Measurements from ENCODE around the gene SPSB4.

The SPSB4 gene

GRCh38 chr3:141167681-141168080 is 116.5 kb downstream of the SPSB4 start:
- no peak for DNase-seq

- DNase-seq, result no peak
Measured at GRCh38 chr3:141170678-141171295, 119.6 kb downstream of the SPSB4 start.

- DNase-seq, result no peak
Measured at GRCh38 chr3:141174674-141175073, 123.5 kb downstream of the SPSB4 start.

- DNase-seq, result no peak
Measured at GRCh38 chr3:141176775-141177174, 125.6 kb downstream of the SPSB4 start.

GRCh38 chr3:141178026-141178425 is 126.9 kb downstream of the SPSB4 start:
- no peak for DNase-seq

- no peak for DNase-seq
Measured at GRCh38 chr3:141178551-141178950, 127.4 kb downstream of the SPSB4 start.

- DNase-seq, result no peak
Measured at GRCh38 chr3:141179983-141180382, 128.8 kb downstream of the SPSB4 start.

GRCh38 chr3:141181196-141181595 is 130.0 kb downstream of the SPSB4 start:
- no peak for DNase-seq

GRCh38 chr3:141181819-141182218 is 130.7 kb downstream of the SPSB4 start:
- DNase-seq, result no peak

- DNase-seq, result no peak
Measured at GRCh38 chr3:141183606-141184005, 132.5 kb downstream of the SPSB4 start.

- no peak for DNase-seq
Measured at GRCh38 chr3:141184430-141184829, 133.3 kb downstream of the SPSB4 start.

GRCh38 chr3:141191097-141191749 is 140.1 kb downstream of the SPSB4 start:
- DNase-seq, result no peak

- DNase-seq, result peak; percentile 98
Measured at GRCh38 chr3:141192345-141192744, 141.2 kb downstream of the SPSB4 start.

- DNase-seq, result no peak
Measured at GRCh38 chr3:141193066-141193830, 142.1 kb downstream of the SPSB4 start.

Measured in right hindlimb (tissue), 1 donor.